HEK293 (cell line): Measurements from ENCODE around the gene MARCHF9.

Source experiments
- CTCF ChIA-PET: fragments of 350-600 bp; formaldehyde crosslinking; extraction: SDS; loops from one replicate; lab custom pipeline; 2021; ENCODE audit warnings: antibody characterized with exemption; lab: Yijun Ruan, JAX
- POLR2A ChIA-PET: fragments of 300-600 bp; formaldehyde crosslinking; extraction: SDS; loops from one replicate; lab custom pipeline; 2020; ENCODE audit warnings: antibody characterized with exemption, inconsistent platforms; lab: Yijun Ruan, JAX
- H3K27ac ChIP-seq: fragments of 200-500 bp; sonication (Bioruptor generic); 2 replicates; pipeline ENCODE4 v1.5.1; 2014; ENCODE audit warnings: low read depth, low read length, control low read depth, inconsistent platforms; ENCODE audit errors: extremely low read depth
- H3K36me3 ChIP-seq, 2 experiments: fragments of 200-500 bp in 1 of 2; sonication (Bioruptor generic) in 1 of 2; 1 replicate in 1 of 2; 2 replicates in 1 of 2; pipeline ENCODE4 v1.5.1; 2014 to 2017; ENCODE audit warnings: inconsistent platforms in 2 of 2, low read length in 2 of 2; ENCODE audit not compliant: control insufficient read depth in 2 of 2, insufficient read depth in 1 of 2
- H3K4me1 ChIP-seq: fragments of 200-500 bp; sonication (Bioruptor generic); 2 replicates; pipeline ENCODE4 v1.5.1; 2014; ENCODE audit warnings: mild to moderate bottlenecking, low read length, inconsistent platforms; ENCODE audit not compliant: control insufficient read depth, insufficient read depth
- H3K4me3 ChIP-seq: 2 replicates; pipeline ENCODE4 v1.5.1; 2011; ENCODE audit warnings: low read depth, mild to moderate bottlenecking, control low read depth, low read length, moderate library complexity
- H3K9me3 ChIP-seq: fragments of 200-500 bp; sonication (Bioruptor generic); 2 replicates; pipeline ENCODE4 v1.5.1; 2014; ENCODE audit warnings: low read depth, low read length, inconsistent platforms; ENCODE audit not compliant: control insufficient read depth, insufficient read depth
- BCL11A ChIP-seq: fragments of 450-650 bp; formaldehyde crosslinking; IDR thresholded peaks from 2 replicates; pipeline ENCODE4 v1.5.1; 2016; ENCODE audit warnings: low read depth, missing biosample characterization, missing genetic modification characterization
- GLIS2 ChIP-seq: fragments of 450-650 bp; formaldehyde crosslinking; IDR thresholded peaks from 2 replicates; pipeline ENCODE4 v1.5.1; 2016; ENCODE audit warnings: missing biosample characterization, missing genetic modification characterization
- KLF9 ChIP-seq: fragments of 450-650 bp; formaldehyde crosslinking; IDR thresholded peaks from 2 replicates; pipeline ENCODE4 v1.5.1; 2016; ENCODE audit warnings: missing biosample characterization, missing genetic modification characterization, low read depth
- TRIM28 ChIP-seq: IDR thresholded peaks from 2 replicates; pipeline ENCODE4 v1.6.1; 2011; ENCODE audit warnings: low read length, control low read depth, borderline replicate concordance
- WT1 ChIP-seq: fragments of 450-650 bp; formaldehyde crosslinking; IDR thresholded peaks from 2 replicates; pipeline ENCODE4 v1.5.1; 2016; ENCODE audit warnings: missing biosample characterization, missing genetic modification characterization
- ZBTB17 ChIP-seq: fragments of 450-650 bp; formaldehyde crosslinking; IDR thresholded peaks from 2 replicates; pipeline ENCODE4 v1.5.1; 2016; ENCODE audit warnings: missing biosample characterization, missing genetic modification characterization
- ZEB2 ChIP-seq: fragments of 450-650 bp; formaldehyde crosslinking; IDR thresholded peaks from 2 replicates; pipeline ENCODE4 v1.5.1; 2016; ENCODE audit warnings: missing biosample characterization, missing genetic modification characterization
- ZIC2 ChIP-seq: fragments of 450-650 bp; formaldehyde crosslinking; IDR thresholded peaks from 2 replicates; pipeline ENCODE4 v1.5.1; 2016; ENCODE audit warnings: missing biosample characterization, missing genetic modification characterization
- ZNF121 ChIP-seq: fragments of 450-650 bp; formaldehyde crosslinking; IDR thresholded peaks from 2 replicates; pipeline ENCODE4 v1.5.1; 2016; ENCODE audit warnings: missing biosample characterization, missing genetic modification characterization
- ZNF133 ChIP-seq: fragments of 450-650 bp; formaldehyde crosslinking; IDR thresholded peaks from 2 replicates; pipeline ENCODE4 v1.5.1; 2016; ENCODE audit warnings: missing biosample characterization, missing genetic modification characterization
- ZNF138 ChIP-seq: fragments of 450-650 bp; formaldehyde crosslinking; IDR thresholded peaks from 2 replicates; pipeline ENCODE4 v1.5.1; 2016; ENCODE audit warnings: missing biosample characterization, missing genetic modification characterization, borderline replicate concordance
- ZNF155 ChIP-seq: fragments of 450-650 bp; formaldehyde crosslinking; IDR thresholded peaks from 2 replicates; pipeline ENCODE4 v1.5.1; 2016; ENCODE audit warnings: missing biosample characterization, missing genetic modification characterization
- ZNF514 ChIP-seq: fragments of 450-650 bp; formaldehyde crosslinking; IDR thresholded peaks from 2 replicates; pipeline ENCODE4 v1.5.1; 2016; ENCODE audit warnings: missing biosample characterization, missing genetic modification characterization
- ZNF701 ChIP-seq: fragments of 450-650 bp; formaldehyde crosslinking; IDR thresholded peaks from 2 replicates; pipeline ENCODE4 v1.5.1; 2016; ENCODE audit warnings: missing biosample characterization, missing genetic modification characterization
- ZNF768 ChIP-seq: fragments of 450-650 bp; formaldehyde crosslinking; IDR thresholded peaks from 2 replicates; pipeline ENCODE4 v1.5.1; 2018; ENCODE audit warnings: missing biosample characterization, mild to moderate bottlenecking, missing genetic modification characterization
- ZSCAN23 ChIP-seq: fragments of 450-650 bp; formaldehyde crosslinking; IDR thresholded peaks from 2 replicates; pipeline ENCODE4 v1.5.1; 2016; ENCODE audit warnings: missing biosample characterization, missing genetic modification characterization
- TF ChIP-seq, protein P1 (sequence below): fragments of 450-650 bp; formaldehyde crosslinking; IDR thresholded peaks from 2 replicates; pipeline ENCODE4 v1.5.1; 2016; ENCODE audit warnings: missing biosample characterization, missing genetic modification characterization, low read depth
- TF ChIP-seq, protein P2 (sequence below): fragments of 450-650 bp; formaldehyde crosslinking; IDR thresholded peaks from 2 replicates; pipeline ENCODE4 v1.5.1; 2016; ENCODE audit warnings: missing biosample characterization, missing genetic modification characterization
- TF ChIP-seq, protein P3 (sequence below): fragments of 450-650 bp; formaldehyde crosslinking; IDR thresholded peaks from 2 replicates; pipeline ENCODE4 v1.5.1; 2016; ENCODE audit warnings: missing biosample characterization, missing genetic modification characterization
- TF ChIP-seq, protein P4 (sequence below): fragments of 450-650 bp; formaldehyde crosslinking; IDR thresholded peaks from 2 replicates; pipeline ENCODE4 v1.5.1; 2016; ENCODE audit warnings: missing biosample characterization, missing genetic modification characterization, borderline replicate concordance
- TF ChIP-seq, protein P5 (sequence below): fragments of 450-650 bp; IDR thresholded peaks from 2 replicates; pipeline ENCODE4 v1.5.1; 2018; ENCODE audit warnings: missing biosample characterization, missing genetic modification characterization

Gene MARCHF9

DNA sequence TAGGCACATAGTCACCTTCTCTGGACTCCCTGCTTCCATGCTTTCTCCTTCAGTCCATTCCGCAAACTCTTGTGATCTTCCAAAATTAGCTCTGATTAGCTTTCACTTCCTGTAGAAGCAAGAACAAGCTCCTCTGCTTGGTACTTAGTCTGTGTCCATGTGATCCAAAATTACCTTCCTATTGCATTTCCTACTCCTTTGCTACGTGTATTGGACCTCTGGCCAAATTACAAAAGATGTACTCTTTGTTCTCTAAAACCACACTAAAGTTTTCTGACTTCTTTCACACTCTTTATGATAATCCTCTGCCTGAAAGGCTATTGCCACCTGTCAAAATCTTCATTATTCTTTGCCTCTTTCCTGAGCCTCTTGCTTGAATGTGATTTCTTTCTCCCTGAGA, 26.9 kb downstream of the MARCHF9 start:
- Histone ChIP-seq H3K9me3 (no peaks in the 10 kb centered on the region), H3K27ac (no peak overlapping the region), H3K4me1 (no peaks in the 10 kb centered on the region), H3K4me3 (no peak overlapping the region), H3K36me3 (peaks cover 27 to 43% of the 10 kb centered on the region in 2 experiments)
- ChIA-PET POLR2A (interaction anchor here (0.8 to 0.9 kb wide), 2 partner anchors 10 to 16 kb away, joined by 3 to 6 read pairs; partner anchors contain the start of genes EEF1AKMT3 and METTL1), CTCF (interaction anchor here (0.5 to 2.9 kb wide), 6 partner anchors 11 to 1137 kb away, joined by 3 to 19 read pairs (median 4); no protein-coding TSS in a partner anchor)
- TF ChIP-seq, protein P1, sequence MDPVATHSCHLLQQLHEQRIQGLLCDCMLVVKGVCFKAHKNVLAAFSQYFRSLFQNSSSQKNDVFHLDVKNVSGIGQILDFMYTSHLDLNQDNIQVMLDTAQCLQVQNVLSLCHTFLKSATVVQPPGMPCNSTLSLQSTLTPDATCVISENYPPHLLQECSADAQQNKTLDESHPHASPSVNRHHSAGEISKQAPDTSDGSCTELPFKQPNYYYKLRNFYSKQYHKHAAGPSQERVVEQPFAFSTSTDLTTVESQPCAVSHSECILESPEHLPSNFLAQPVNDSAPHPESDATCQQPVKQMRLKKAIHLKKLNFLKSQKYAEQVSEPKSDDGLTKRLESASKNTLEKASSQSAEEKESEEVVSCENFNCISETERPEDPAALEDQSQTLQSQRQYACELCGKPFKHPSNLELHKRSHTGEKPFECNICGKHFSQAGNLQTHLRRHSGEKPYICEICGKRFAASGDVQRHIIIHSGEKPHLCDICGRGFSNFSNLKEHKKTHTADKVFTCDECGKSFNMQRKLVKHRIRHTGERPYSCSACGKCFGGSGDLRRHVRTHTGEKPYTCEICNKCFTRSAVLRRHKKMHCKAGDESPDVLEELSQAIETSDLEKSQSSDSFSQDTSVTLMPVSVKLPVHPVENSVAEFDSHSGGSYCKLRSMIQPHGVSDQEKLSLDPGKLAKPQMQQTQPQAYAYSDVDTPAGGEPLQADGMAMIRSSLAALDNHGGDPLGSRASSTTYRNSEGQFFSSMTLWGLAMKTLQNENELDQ (tag by site-specific recombination) = no peak
- peak; percentile 94 for TF ChIP-seq ZNF133 (tag by site-specific recombination)
- TF ChIP-seq BCL11A (tag by site-specific recombination) = no peak
- no peak for TF ChIP-seq ZNF514 (tag by site-specific recombination)
- TF ChIP-seq, protein P2, sequence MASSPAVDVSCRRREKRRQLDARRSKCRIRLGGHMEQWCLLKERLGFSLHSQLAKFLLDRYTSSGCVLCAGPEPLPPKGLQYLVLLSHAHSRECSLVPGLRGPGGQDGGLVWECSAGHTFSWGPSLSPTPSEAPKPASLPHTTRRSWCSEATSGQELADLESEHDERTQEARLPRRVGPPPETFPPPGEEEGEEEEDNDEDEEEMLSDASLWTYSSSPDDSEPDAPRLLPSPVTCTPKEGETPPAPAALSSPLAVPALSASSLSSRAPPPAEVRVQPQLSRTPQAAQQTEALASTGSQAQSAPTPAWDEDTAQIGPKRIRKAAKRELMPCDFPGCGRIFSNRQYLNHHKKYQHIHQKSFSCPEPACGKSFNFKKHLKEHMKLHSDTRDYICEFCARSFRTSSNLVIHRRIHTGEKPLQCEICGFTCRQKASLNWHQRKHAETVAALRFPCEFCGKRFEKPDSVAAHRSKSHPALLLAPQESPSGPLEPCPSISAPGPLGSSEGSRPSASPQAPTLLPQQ = no peak
- TF ChIP-seq ZSCAN23 = no peak
- TF ChIP-seq, protein P3, sequence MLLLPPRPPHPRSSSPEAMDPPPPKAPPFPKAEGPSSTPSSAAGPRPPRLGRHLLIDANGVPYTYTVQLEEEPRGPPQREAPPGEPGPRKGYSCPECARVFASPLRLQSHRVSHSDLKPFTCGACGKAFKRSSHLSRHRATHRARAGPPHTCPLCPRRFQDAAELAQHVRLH = no peak

DNA sequence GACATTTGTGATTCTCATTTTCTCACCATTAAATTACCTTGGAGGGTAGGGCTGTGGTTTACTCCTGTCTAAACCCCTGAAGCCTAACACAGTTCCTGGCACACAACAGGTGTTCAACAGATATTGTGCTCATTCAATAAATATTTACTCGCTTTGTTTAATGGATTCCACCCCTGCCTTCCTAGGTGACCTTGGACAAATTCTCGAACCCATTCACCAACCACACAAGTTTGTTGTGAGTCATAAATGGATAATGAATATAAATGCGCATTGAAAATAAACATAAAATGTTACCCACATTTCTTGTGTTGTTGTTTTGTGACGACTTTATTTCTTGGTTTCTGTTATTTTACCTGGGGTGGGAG, 27.3 kb downstream of the MARCHF9 start:
- H3K27ac ChIP-seq = no peak overlapping the region
- POLR2A ChIA-PET = interaction anchor here (1.3 to 1.7 kb wide), 4 partner anchors 10 to 37 kb away, joined by 3 to 14 read pairs (median 6); partner anchors contain the start of genes CDK4, EEF1AKMT3, METTL1 and TSPAN31

DNA sequence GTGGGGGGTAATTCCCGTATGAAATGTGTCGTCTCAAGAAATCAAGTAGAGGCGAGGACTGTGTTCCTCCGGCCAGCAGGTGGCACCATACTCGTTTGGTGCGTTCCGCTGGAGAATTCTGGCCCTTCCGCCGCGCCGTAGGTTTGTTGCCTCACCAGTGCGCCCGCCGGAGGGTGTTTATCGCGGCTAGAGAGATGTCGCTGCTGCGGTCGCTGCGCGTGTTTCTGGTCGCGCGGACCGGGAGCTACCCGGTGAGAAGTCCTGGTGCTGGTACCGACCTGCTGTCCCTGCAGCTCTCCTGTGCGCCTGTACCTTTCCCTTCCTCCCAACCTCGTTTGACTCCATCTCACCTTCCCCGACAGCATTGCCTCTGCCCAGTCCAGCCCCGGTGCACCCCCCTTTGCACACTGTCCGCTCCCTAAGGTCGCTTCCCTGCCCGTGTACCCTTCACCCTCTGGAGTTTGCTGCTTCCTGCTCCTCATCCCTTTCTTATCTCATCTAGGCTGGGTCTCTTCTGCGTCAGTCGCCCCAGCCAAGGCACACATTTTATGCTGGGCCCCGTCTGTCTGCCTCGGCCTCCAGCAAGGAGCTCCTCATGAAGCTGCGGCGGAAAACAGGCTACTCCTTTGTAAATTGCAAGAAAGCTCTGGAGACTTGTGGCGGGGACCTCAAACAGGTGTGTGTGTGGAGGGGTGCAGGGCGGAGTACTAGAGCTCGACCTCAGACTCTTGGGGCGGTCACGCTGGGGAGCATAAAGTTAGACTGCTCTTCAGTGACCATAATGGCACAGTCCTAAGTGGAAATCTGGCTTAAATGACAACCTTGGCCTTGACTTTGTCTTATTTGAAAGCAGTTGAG, 27.9 kb downstream of the MARCHF9 start, which contains the start of gene TSFM:
Gene TSFM (plus strand): TSS at position 180 of the 858 bp plus-strand sequence. CDS start 15 bp downstream, at position 195.
- ChIA-PET POLR2A (interaction anchor here (1.0 to 1.7 kb wide), 5 partner anchors 11 to 38 kb away, joined by 3 to 14 read pairs (median 5); partner anchors contain the start of genes CDK4, EEF1AKMT3, METTL1 and TSPAN31), CTCF (interaction anchor here (0.6 to 2.8 kb wide), 21 partner anchors 9 to 111 kb away, joined by 3 to 19 read pairs (median 4); partner anchors contain the start of genes AVIL, CTDSP2, CYP27B1 and EEF1AKMT3)
- Histone ChIP-seq H3K36me3 (peaks cover 38 to 49% of the 10 kb centered on the region in 2 experiments), H3K4me1 (no peaks in the 10 kb centered on the region), H3K9me3 (no peaks in the 10 kb centered on the region), H3K27ac (peak within 1 kb of the TSS; percentile 11; the same call in 1 of the 2 replicates), H3K4me3 (peak within 1 kb of the TSS; percentile 58)
- peak; percentile 61; the same call in 1 of the 2 replicates for TF ChIP-seq KLF9 (tag by site-specific recombination)
- TF ChIP-seq ZNF701 (tag by site-specific recombination) = no peak
- TF ChIP-seq, protein P4, sequence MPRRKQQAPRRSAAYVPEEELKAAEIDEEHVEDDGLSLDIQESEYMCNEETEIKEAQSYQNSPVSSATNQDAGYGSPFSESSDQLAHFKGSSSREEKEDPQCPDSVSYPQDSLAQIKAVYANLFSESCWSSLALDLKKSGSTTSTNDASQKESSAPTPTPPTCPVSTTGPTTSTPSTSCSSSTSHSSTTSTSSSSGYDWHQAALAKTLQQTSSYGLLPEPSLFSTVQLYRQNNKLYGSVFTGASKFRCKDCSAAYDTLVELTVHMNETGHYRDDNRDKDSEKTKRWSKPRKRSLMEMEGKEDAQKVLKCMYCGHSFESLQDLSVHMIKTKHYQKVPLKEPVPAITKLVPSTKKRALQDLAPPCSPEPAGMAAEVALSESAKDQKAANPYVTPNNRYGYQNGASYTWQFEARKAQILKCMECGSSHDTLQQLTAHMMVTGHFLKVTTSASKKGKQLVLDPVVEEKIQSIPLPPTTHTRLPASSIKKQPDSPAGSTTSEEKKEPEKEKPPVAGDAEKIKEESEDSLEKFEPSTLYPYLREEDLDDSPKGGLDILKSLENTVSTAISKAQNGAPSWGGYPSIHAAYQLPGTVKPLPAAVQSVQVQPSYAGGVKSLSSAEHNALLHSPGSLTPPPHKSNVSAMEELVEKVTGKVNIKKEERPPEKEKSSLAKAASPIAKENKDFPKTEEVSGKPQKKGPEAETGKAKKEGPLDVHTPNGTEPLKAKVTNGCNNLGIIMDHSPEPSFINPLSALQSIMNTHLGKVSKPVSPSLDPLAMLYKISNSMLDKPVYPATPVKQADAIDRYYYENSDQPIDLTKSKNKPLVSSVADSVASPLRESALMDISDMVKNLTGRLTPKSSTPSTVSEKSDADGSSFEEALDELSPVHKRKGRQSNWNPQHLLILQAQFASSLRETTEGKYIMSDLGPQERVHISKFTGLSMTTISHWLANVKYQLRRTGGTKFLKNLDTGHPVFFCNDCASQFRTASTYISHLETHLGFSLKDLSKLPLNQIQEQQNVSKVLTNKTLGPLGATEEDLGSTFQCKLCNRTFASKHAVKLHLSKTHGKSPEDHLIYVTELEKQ (tag by site-specific recombination) = no peak
- TF ChIP-seq, protein P5, sequence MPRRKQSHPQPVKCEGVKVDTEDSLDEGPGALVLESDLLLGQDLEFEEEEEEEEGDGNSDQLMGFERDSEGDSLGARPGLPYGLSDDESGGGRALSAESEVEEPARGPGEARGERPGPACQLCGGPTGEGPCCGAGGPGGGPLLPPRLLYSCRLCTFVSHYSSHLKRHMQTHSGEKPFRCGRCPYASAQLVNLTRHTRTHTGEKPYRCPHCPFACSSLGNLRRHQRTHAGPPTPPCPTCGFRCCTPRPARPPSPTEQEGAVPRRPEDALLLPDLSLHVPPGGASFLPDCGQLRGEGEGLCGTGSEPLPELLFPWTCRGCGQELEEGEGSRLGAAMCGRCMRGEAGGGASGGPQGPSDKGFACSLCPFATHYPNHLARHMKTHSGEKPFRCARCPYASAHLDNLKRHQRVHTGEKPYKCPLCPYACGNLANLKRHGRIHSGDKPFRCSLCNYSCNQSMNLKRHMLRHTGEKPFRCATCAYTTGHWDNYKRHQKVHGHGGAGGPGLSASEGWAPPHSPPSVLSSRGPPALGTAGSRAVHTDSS (tag by site-specific recombination) = 0 out of 2 replicates have a peak, but pooled peaks have one; percentile 13
- TF ChIP-seq ZEB2 (tag by site-specific recombination) = peak; percentile 97
- no peak for TF ChIP-seq ZNF155
- peak; percentile 42; the same call in 1 of the 2 replicates for TF ChIP-seq ZIC2 (tag by site-specific recombination)
- TF ChIP-seq GLIS2 (tag by site-specific recombination) = peak; percentile 53
- peak; percentile 46; the same call in 1 of the 2 replicates for TF ChIP-seq TRIM28
- 0 out of 2 replicates have a peak, but pooled peaks have one; percentile 12 for TF ChIP-seq ZNF138
- TF ChIP-seq WT1 (tag by site-specific recombination) = peak; percentile 40; the same call in 1 of the 2 replicates

More for the DNA sequence above, 27.3 kb downstream of the MARCHF9 start:
- Histone ChIP-seq H3K4me3 (no peak overlapping the region; the same call in 1 of the 2 replicates), H3K9me3 (no peaks in the 10 kb centered on the region), H3K4me1 (no peaks in the 10 kb centered on the region), H3K36me3 (peaks cover 32 to 46% of the 10 kb centered on the region in 2 experiments)
- no peak for TF ChIP-seq ZBTB17 (tag by site-specific recombination)
- TF ChIP-seq ZNF768 (tag by site-specific recombination) = 0 out of 2 replicates have a peak, but pooled peaks have one; percentile 22
- TF ChIP-seq ZNF121 (tag by site-specific recombination) = no peak
- CTCF ChIA-PET = interaction anchor here (1.0 to 2.9 kb wide), 11 partner anchors 8 to 64 kb away, joined by 3 to 19 read pairs (median 7); partner anchors contain the start of gene CTDSP2
